GM23248 (cell line): ENCODE results near the gene RRBP1. TPM values are rescaled to one million over a fixed set of nuclear protein-coding genes. Genes with fewer than 3 reads are reported as not detected.

ENCODE experiments used
- DNase-seq: peaks from one replicate; pipeline ENCODE4 v3.0.0-alpha.2; 2015
- H2AFZ ChIP-seq: fragments of 200-600 bp; sonication (generic); 2 replicates; pipeline ENCODE4 v1.6.1; 2016; ENCODE audit warnings: antibody characterized with exemption
- H3F3A ChIP-seq: fragments of 200-600 bp; sonication (generic); 2 replicates; pipeline ENCODE4 v1.6.1; 2016; ENCODE audit warnings: mild to moderate bottlenecking, antibody characterized with exemption, mixed run types; ENCODE audit not compliant: insufficient read depth
- H3K27ac ChIP-seq: fragments of 200-600 bp; sonication (generic); 2 replicates; pipeline ENCODE4 v1.5.1; 2016; ENCODE audit warnings: mild to moderate bottlenecking
- H3K27me3 ChIP-seq: fragments of 200-600 bp; sonication (generic); replicated peaks from 2 replicates; pipeline ENCODE4 v1.6.1; 2016; ENCODE audit warnings: mild to moderate bottlenecking; ENCODE audit not compliant: insufficient read depth
- H3K36me3 ChIP-seq: fragments of 200-600 bp; sonication (generic); 2 replicates; pipeline ENCODE4 v1.6.1; 2016; ENCODE audit warnings: low read depth, mild to moderate bottlenecking
- H3K4me1 ChIP-seq: fragments of 200-600 bp; sonication (generic); 2 replicates; pipeline ENCODE4 v1.6.1; 2016; ENCODE audit warnings: mild to moderate bottlenecking; ENCODE audit not compliant: insufficient read depth
- H3K4me2 ChIP-seq: fragments of 200-600 bp; sonication (generic); one replicate; pipeline ENCODE4 v1.6.1; 2016; ENCODE audit warnings: mild to moderate bottlenecking; ENCODE audit not compliant: unreplicated experiment
- H3K4me3 ChIP-seq: fragments of 200-600 bp; sonication (generic); 2 replicates; pipeline ENCODE4 v1.5.1; 2016; ENCODE audit warnings: mild to moderate bottlenecking
- H3K79me2 ChIP-seq: fragments of 200-600 bp; sonication (generic); 2 replicates; pipeline ENCODE4 v1.6.1; 2016; ENCODE audit warnings: mild to moderate bottlenecking; ENCODE audit not compliant: insufficient read depth
- H3K9ac ChIP-seq: fragments of 200-600 bp; sonication (generic); 2 replicates; pipeline ENCODE4 v1.6.1; 2016; ENCODE audit warnings: mild to moderate bottlenecking
- H3K9me2 ChIP-seq: fragments of 200-600 bp; sonication (generic); 2 replicates; pipeline ENCODE4 v1.6.1; 2016; ENCODE audit warnings: mixed run types, mild to moderate bottlenecking, moderate library complexity; ENCODE audit not compliant: insufficient read depth
- H3K9me3 ChIP-seq: fragments of 200-600 bp; sonication (generic); one replicate; pipeline ENCODE4 v1.6.1; 2017; ENCODE audit warnings: low read depth
- H4K20me1 ChIP-seq: fragments of 200-600 bp; sonication (generic); 2 replicates; pipeline ENCODE4 v1.6.0; 2016; ENCODE audit not compliant: insufficient read depth
- EZH2 ChIP-seq: fragments of 200-600 bp; sonication (generic); IDR thresholded peaks from 2 replicates; pipeline ENCODE4 v1.6.1; 2018; ENCODE audit warnings: antibody characterized with exemption, mild to moderate bottlenecking; ENCODE audit not compliant: insufficient read depth, poor library complexity, severe bottlenecking
- EZH2phosphoT487 ChIP-seq: fragments of 200-600 bp; sonication (generic); IDR thresholded peaks from 2 replicates; pipeline ENCODE4 v1.6.1; 2018; ENCODE audit warnings: antibody characterized with exemption, moderate library complexity, mild to moderate bottlenecking, low read depth; ENCODE audit not compliant: insufficient read depth
- WGBS, 2 experiments: methylation state at CpG; one replicate each; pipeline ENCODE4 v1.1.6; 2015 to 2017; ENCODE audit warnings: low lambda C conversion rate in 2 of 2, low coverage in 1 of 2; ENCODE audit errors: missing lambda C conversion rate in 2 of 2; 5-methylcytosine and 5-hydroxymethylcytosine counted together
- in situ Hi-C: fragments of 300-500 bp; cut with MboI; formaldehyde crosslinking; loops from 2 replicates; pipeline ENCODE4 v1.15.0; 2020
- polyA plus RNA-seq: library from polyadenylated mRNA; unstranded; fragments of >200 nt; fragmentation: Nextera tagmentation; extraction: Ambion mirVana; gene quantifications from 2 replicates; pipeline ENCODE4 v1.2.1, GENCODE V29; 2016
- total RNA-seq: library from RNA; depleted of rRNA; stranded (reverse); fragments of >200 nt; shearing (Covaris generic); gene quantifications from 2 replicates; pipeline ENCODE4 v1.2.3, GENCODE V29; 2014

RRBP1 gene
- total and polyA plus RNA-seq, 2 experiments from 2014 or later, result 127 to 182 TPM

- H3F3A ChIP-seq, result no peaks in the 10 kb centered on the region
- peak overlapping the region; percentile 16; the same call in 1 of the 2 replicates for H3K9ac ChIP-seq
- no peak for DNase-seq
- no peaks in the 10 kb centered on the region for H4K20me1 ChIP-seq
- TF ChIP-seq EZH2phosphoT487 (no peak), EZH2 (no peak)
- no peak overlapping the region for H3K4me2 ChIP-seq
- no peak overlapping the region for H2AFZ ChIP-seq
- in situ Hi-C loops, result loop anchor here (25.0 kb wide), 1 partner anchor 651 kb away; the partner anchor contains the start of gene ZNF133
- peaks cover 35% of the 10 kb centered on the region; the same call in 1 of the 2 replicates for H3K36me3 ChIP-seq
- H3K4me1 ChIP-seq, result no peaks in the 10 kb centered on the region
- H3K27ac ChIP-seq, result peak overlapping the region; percentile 23; the same call in 1 of the 2 replicates
- H3K9me2 ChIP-seq, result no peaks in the 10 kb centered on the region
- 51 to 53% methylated on average over 20 to 24 of the region's 24 CpGs for WGBS, 2 experiments
- H3K4me3 ChIP-seq, result no peak overlapping the region
- H3K27me3 ChIP-seq, result no peaks in the 10 kb centered on the region
- H3K79me2 ChIP-seq, result peaks cover 100% of the 10 kb centered on the region
- no peaks in the 10 kb centered on the region for H3K9me3 ChIP-seq
Measured at GRCh38 chr20:17636523-17637412, 45.3 kb downstream of the RRBP1 start.

- 59 to 62% methylated on average over 22 to 25 of the region's 25 CpGs for WGBS, 2 experiments
- no peak overlapping the region for H3K4me3 ChIP-seq
- no peak for TF ChIP-seq EZH2
- no peak for TF ChIP-seq EZH2phosphoT487
- H3K36me3 ChIP-seq, result peaks cover 42% of the 10 kb centered on the region; the same call in 1 of the 2 replicates
- in situ Hi-C loops, result loop anchor here (25.0 kb wide), 1 partner anchor 652 kb away; the partner anchor contains the start of gene ZNF133
- peaks cover 100% of the 10 kb centered on the region for H3K79me2 ChIP-seq
- DNase-seq, result peak; percentile 75
- H3K9me2 ChIP-seq, result no peaks in the 10 kb centered on the region
- H3K27me3 ChIP-seq, result no peaks in the 10 kb centered on the region
- no peak overlapping the region for H3K4me2 ChIP-seq
- no peaks in the 10 kb centered on the region for H3F3A ChIP-seq
- H3K4me1 ChIP-seq, result no peaks in the 10 kb centered on the region
- peak overlapping the region; percentile 23; the same call in 1 of the 2 replicates for H3K27ac ChIP-seq
- no peaks in the 10 kb centered on the region for H3K9me3 ChIP-seq
- H4K20me1 ChIP-seq, result no peaks in the 10 kb centered on the region
- H2AFZ ChIP-seq, result no peak overlapping the region
- peak overlapping the region; percentile 40 for H3K9ac ChIP-seq
Measured at GRCh38 chr20:17635332-17636244, 46.5 kb downstream of the RRBP1 start.

GRCh38 chr20:17634661-17635331, 47.2 kb downstream of the RRBP1 start:
- H3K4me2 ChIP-seq, result no peak overlapping the region
- H3K9me2 ChIP-seq, result no peaks in the 10 kb centered on the region
- no peak overlapping the region for H3K27ac ChIP-seq
- H3K4me3 ChIP-seq, result no peak overlapping the region
- H3K9me3 ChIP-seq, result no peaks in the 10 kb centered on the region
- no peak for DNase-seq
- no peak overlapping the region for H2AFZ ChIP-seq
- no peak overlapping the region; the same call in 1 of the 2 replicates for H3K9ac ChIP-seq
- no peaks in the 10 kb centered on the region for H3K27me3 ChIP-seq
- no peaks in the 10 kb centered on the region for H3F3A ChIP-seq
- WGBS, 2 experiments, result 67 to 72% methylated on average over 13 of the region's 13 CpGs
- H3K36me3 ChIP-seq, result peaks cover 50% of the 10 kb centered on the region
- TF ChIP-seq EZH2 (no peak), EZH2phosphoT487 (no peak)
- no peaks in the 10 kb centered on the region for H3K4me1 ChIP-seq
- in situ Hi-C loops, result loop anchor here (25.0 kb wide), 1 partner anchor 653 kb away; the partner anchor contains the start of gene ZNF133
- no peaks in the 10 kb centered on the region for H4K20me1 ChIP-seq
- peaks cover 100% of the 10 kb centered on the region for H3K79me2 ChIP-seq
